HCT116 (cell line): ENCODE measurements around the gene TSPEAR.

Experiments used
- SIN3A ChIP-seq: IDR thresholded peaks from 2 replicates; pipeline ENCODE4 v1.6.1; 2012; ENCODE audit warnings: low read depth
- TF ChIP-seq, protein P1 (sequence below), 3 experiments: fragments of 200-600 bp in 1 of 3; sonication (generic) in 1 of 3; IDR thresholded peaks in 2 of 3; conservative IDR thresholded peaks in 1 of 3; 2 replicates each; pipeline ENCODE4 v1.5.1; 2012 to 2017; ENCODE audit warnings: low read depth in 2 of 3, low read length in 2 of 3, antibody characterized with exemption in 1 of 3, borderline replicate concordance in 1 of 3, control low read depth in 1 of 3, mild to moderate bottlenecking in 1 of 3, mixed read lengths in 1 of 3, mixed run types in 1 of 3, moderate library complexity in 1 of 3; ENCODE audit not compliant: insufficient read depth in 1 of 3

DNA sequence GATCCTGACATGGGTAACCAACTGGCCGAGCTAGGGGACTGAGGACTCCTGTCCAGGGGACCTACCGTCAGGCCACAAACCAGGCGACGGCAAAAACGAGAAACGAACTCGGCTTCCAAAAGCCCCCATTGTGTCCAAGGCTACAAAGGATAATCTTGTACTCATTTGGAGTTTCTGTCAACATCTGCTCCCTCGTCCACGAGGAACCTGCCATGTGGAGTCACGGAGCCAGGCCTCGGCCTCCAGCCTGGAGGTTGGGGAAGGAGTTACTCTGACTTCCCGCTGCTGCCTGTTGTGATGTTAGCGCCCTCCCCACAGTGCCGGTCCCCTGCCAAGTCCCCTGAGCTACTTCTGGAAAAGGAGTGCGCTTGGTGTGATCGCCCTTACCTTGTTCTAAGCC lies 178.7 kb downstream of the TSPEAR start:
- TF ChIP-seq, protein P1, sequence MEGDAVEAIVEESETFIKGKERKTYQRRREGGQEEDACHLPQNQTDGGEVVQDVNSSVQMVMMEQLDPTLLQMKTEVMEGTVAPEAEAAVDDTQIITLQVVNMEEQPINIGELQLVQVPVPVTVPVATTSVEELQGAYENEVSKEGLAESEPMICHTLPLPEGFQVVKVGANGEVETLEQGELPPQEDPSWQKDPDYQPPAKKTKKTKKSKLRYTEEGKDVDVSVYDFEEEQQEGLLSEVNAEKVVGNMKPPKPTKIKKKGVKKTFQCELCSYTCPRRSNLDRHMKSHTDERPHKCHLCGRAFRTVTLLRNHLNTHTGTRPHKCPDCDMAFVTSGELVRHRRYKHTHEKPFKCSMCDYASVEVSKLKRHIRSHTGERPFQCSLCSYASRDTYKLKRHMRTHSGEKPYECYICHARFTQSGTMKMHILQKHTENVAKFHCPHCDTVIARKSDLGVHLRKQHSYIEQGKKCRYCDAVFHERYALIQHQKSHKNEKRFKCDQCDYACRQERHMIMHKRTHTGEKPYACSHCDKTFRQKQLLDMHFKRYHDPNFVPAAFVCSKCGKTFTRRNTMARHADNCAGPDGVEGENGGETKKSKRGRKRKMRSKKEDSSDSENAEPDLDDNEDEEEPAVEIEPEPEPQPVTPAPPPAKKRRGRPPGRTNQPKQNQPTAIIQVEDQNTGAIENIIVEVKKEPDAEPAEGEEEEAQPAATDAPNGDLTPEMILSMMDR (IDR thresholded peaks at IDR 0.05 in 2 of 3, conservative IDR thresholded peaks at IDR 0.05 in 1 of 3; ENCODE audit: borderline replicate concordance in 1 of 3, insufficient read depth in 1 of 3, low read depth in 2 of 3, low read length in 2 of 3), result no peak
- no peak for TF ChIP-seq SIN3A
